K562 (cell line): ENCODE measurements around the gene PRKCB. TPM values are rescaled to one million over a fixed set of nuclear protein-coding genes. Genes with fewer than 3 reads are reported as not detected.

Experiments used
- BRD4 ChIP-seq: fragments of 200-600 bp; sonication (generic); IDR thresholded peaks from 2 replicates; pipeline ENCODE4 v1.6.1; 2017; ENCODE audit warnings: inconsistent platforms
- CBFA2T3 ChIP-seq: fragments of 450-650 bp; IDR thresholded peaks from 2 replicates; pipeline ENCODE4 v1.6.1; 2017
- COPS2 ChIP-seq: fragments of 450-650 bp; conservative IDR thresholded peaks from 2 replicates; pipeline ENCODE4 v1.6.1; 2016; ENCODE audit warnings: mild to moderate bottlenecking, moderate library complexity
- ESRRB ChIP-seq: fragments of 250-450 bp; sonication (Bioruptor Pico); IDR thresholded peaks from 2 replicates; pipeline ENCODE4 v1.5.0; 2020; ENCODE audit warnings: mild to moderate bottlenecking, moderate library complexity, borderline replicate concordance
- FIP1L1 ChIP-seq: fragments of 200-400 bp; formaldehyde crosslinking; IDR thresholded peaks from 2 replicates; pipeline ENCODE4 v1.6.1; 2018; ENCODE audit warnings: mild to moderate bottlenecking, low read depth, low read length; ENCODE audit not compliant: poor library complexity, severe bottlenecking
- GABPA ChIP-seq: fragments of 200-800 bp; sonication (Bioruptor generic); conservative IDR thresholded peaks from 2 replicates; pipeline ENCODE4 v1.6.1; 2016; ENCODE audit warnings: low read depth, missing genetic modification characterization, missing compliant biosample characterization
- HLTF ChIP-seq: fragments of 450-650 bp; IDR thresholded peaks from 2 replicates; pipeline ENCODE4 v1.6.1; 2016
- HMBOX1 ChIP-seq: sonication (generic); IDR thresholded peaks from 2 replicates; pipeline ENCODE4 v1.6.1; 2016
- HNRNPK ChIP-seq: fragments of 200-400 bp; formaldehyde crosslinking; IDR thresholded peaks from one replicate; pipeline ENCODE4 v1.6.1; 2018; ENCODE audit warnings: mild to moderate bottlenecking, low read depth, low read length; ENCODE audit not compliant: poor library complexity, severe bottlenecking
- MIER1 ChIP-seq: fragments of 450-650 bp; IDR thresholded peaks from 2 replicates; pipeline ENCODE4 v1.6.1; 2016; ENCODE audit warnings: antibody characterized with exemption, mild to moderate bottlenecking, low read depth
- NFXL1 ChIP-seq: fragments of 450-650 bp; formaldehyde crosslinking; IDR thresholded peaks from 2 replicates; pipeline ENCODE4 v1.4.0; 2021; ENCODE audit warnings: mild to moderate bottlenecking
- RFX7 ChIP-seq: fragments of 250-450 bp; sonication (Bioruptor Pico); IDR thresholded peaks from 2 replicates; pipeline ENCODE4 v1.5.1; 2021; ENCODE audit warnings: mild to moderate bottlenecking
- SIRT6 ChIP-seq: IDR thresholded peaks from one replicate; pipeline ENCODE4 v1.6.1; 2012; ENCODE audit warnings: low read depth, mild to moderate bottlenecking, control low read depth, inconsistent platforms, low read length, moderate library complexity
- SREBF1 ChIP-seq: fragments of 150-350 bp; IDR thresholded peaks from 2 replicates; pipeline ENCODE4 v1.6.1; 2014; ENCODE audit warnings: antibody characterized with exemption, low read depth, low read length, borderline replicate concordance
- STAG1 ChIP-seq: sonication (generic); formaldehyde crosslinking; IDR thresholded peaks from 2 replicates; pipeline ENCODE4 v1.5.0; 2020; ENCODE audit warnings: missing genetic modification reagents, borderline replicate concordance
- TAL1 ChIP-seq: fragments of 450-650 bp; IDR thresholded peaks from 2 replicates; pipeline ENCODE4 v1.6.1; 2016; ENCODE audit warnings: mild to moderate bottlenecking
- ZNF175 ChIP-seq: fragments of 200-800 bp; sonication (Bioruptor generic); IDR thresholded peaks from 2 replicates; pipeline ENCODE4 v1.6.1; 2016; ENCODE audit warnings: low read depth, mild to moderate bottlenecking, missing genetic modification characterization, missing compliant biosample characterization
- ZNF41 ChIP-seq: fragments of 250-450 bp; sonication (Bioruptor Pico); conservative IDR thresholded peaks from 2 replicates; pipeline ENCODE4 v1.4.0; 2020; ENCODE audit warnings: mild to moderate bottlenecking
- ZNF512 ChIP-seq: IDR thresholded peaks from 2 replicates; pipeline ENCODE4 v1.6.1; 2016; ENCODE audit warnings: missing genetic modification characterization, missing compliant biosample characterization
- ZNF518B ChIP-seq: fragments of 250-450 bp; sonication (Bioruptor Pico); IDR thresholded peaks from 2 replicates; pipeline ENCODE4 v1.5.0; 2021; ENCODE audit warnings: mild to moderate bottlenecking, moderate library complexity
- ZNF717 ChIP-seq: fragments of 250-450 bp; sonication (Bioruptor Pico); IDR thresholded peaks from 2 replicates; pipeline ENCODE4 v1.5.0; 2021
- ZZZ3 ChIP-seq: fragments of 450-650 bp; IDR thresholded peaks from 2 replicates; pipeline ENCODE4 v1.6.1; 2016; ENCODE audit warnings: antibody characterized with exemption, mild to moderate bottlenecking, moderate library complexity
- polyA plus RNA-seq, 8 experiments: library from polyadenylated mRNA; depleted of rRNA in 4 of 8; stranded (reverse) in 5 of 8; unstranded in 3 of 8; fragments of >200 nt; fragmentation: Nextera tagmentation in 2 of 8; fragmentation: Illumina TruSeq in 1 of 8; extraction: Ambion mirVana in 2 of 8; extraction: Trizol in 1 of 8; gene quantifications; 2 replicates each; pipeline versions ENCODE4 v1.2.1 to v1.2.3, GENCODE V29; 2011 to 2014; ENCODE audit warnings: inconsistent platforms in 1 of 8, missing spikeins in 1 of 8
- total RNA-seq, 7 experiments: library from RNA; depleted of rRNA in 6 of 7; stranded (reverse); fragments of >200 nt in 6 of 7; fragmentation: Illumina TruSeq in 2 of 7; extraction: Trizol in 2 of 7; gene quantifications; 2 replicates each; pipeline versions ENCODE4 v1.2.1 to v1.2.3, GENCODE V29; 2011 to 2021; ENCODE audit warnings: low replicate concordance in 1 of 7
- TF ChIP-seq, protein P1 (sequence below): fragments of 450-650 bp; IDR thresholded peaks from 2 replicates; pipeline ENCODE4 v1.7.0; 2016; ENCODE audit warnings: borderline replicate concordance

PRKCB gene
- total and polyA plus RNA-seq, 9 of the 15 experiments (the other 6 are each of a cell fraction or from before 2014, with no cell fraction given): 49.9 to 276 (median 148) TPM

GRCh38 chr16:23803591-23804123, 32.1 kb upstream of the PRKCB start (continued):
- no peak for TF ChIP-seq ZNF518B (CRISPR knock-in tag)
- no peak for TF ChIP-seq SIRT6
- TF ChIP-seq HLTF: peak; percentile 77; the same call in 1 of the 2 replicates
- TF ChIP-seq CBFA2T3: peak; percentile 6; the same call in 1 of the 2 replicates
- TF ChIP-seq RFX7 (CRISPR knock-in tag): no peak
- TF ChIP-seq, protein P1, sequence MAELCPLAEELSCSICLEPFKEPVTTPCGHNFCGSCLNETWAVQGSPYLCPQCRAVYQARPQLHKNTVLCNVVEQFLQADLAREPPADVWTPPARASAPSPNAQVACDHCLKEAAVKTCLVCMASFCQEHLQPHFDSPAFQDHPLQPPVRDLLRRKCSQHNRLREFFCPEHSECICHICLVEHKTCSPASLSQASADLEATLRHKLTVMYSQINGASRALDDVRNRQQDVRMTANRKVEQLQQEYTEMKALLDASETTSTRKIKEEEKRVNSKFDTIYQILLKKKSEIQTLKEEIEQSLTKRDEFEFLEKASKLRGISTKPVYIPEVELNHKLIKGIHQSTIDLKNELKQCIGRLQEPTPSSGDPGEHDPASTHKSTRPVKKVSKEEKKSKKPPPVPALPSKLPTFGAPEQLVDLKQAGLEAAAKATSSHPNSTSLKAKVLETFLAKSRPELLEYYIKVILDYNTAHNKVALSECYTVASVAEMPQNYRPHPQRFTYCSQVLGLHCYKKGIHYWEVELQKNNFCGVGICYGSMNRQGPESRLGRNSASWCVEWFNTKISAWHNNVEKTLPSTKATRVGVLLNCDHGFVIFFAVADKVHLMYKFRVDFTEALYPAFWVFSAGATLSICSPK: peak; percentile 81; the same call in 1 of the 2 replicates
- no peak for TF ChIP-seq ZNF175
- TF ChIP-seq GABPA (tag): no peak
- no peak for TF ChIP-seq BRD4
- TF ChIP-seq SREBF1: no peak
- TF ChIP-seq HNRNPK: no peak
- no peak for TF ChIP-seq ESRRB (CRISPR knock-in tag)
- no peak for TF ChIP-seq ZNF41 (CRISPR knock-in tag)
- TF ChIP-seq NFXL1 (CRISPR knock-in tag): no peak
- TF ChIP-seq TAL1: 0 out of 2 replicates have a peak, but pooled peaks have one; percentile 19
- peak; percentile 84 for TF ChIP-seq ZNF512 (tag)
- no peak for TF ChIP-seq MIER1
- peak; percentile 60; the same call in 1 of the 2 replicates for TF ChIP-seq STAG1 (CRISPR knock-in tag)
- TF ChIP-seq HMBOX1: peak; percentile 33; the same call in 1 of the 2 replicates
- no peak for TF ChIP-seq COPS2
- TF ChIP-seq ZNF717 (CRISPR knock-in tag): no peak
- no peak for TF ChIP-seq ZZZ3
- no peak for TF ChIP-seq FIP1L1
